ENCODE measurements around the gene ULK3.

The ULK3 gene

GRCh38 chr15:74889390-74889882 is 46.5 kb upstream of the ULK3 start (continued):
- TF ChIP-seq HIC1 (tag by site-specific recombination; IDR thresholded peaks at IDR 0.05) (no peak), ZNF555 (tag by site-specific recombination; conservative IDR thresholded peaks at IDR 0.05) (no peak), ZNF16 (tag by site-specific recombination; IDR thresholded peaks at IDR 0.05; ENCODE audit: low read depth) (no peak), SETDB1 (IDR thresholded peaks at IDR 0.05; ENCODE audit: insufficient read length, low read length) (no peak), BCL11B (tag by site-specific recombination; IDR thresholded peaks at IDR 0.05; ENCODE audit: low read depth) (no peak), ZNF768 (tag by site-specific recombination; IDR thresholded peaks at IDR 0.05) (no peak), ZNF148 (tag by site-specific recombination; IDR thresholded peaks at IDR 0.05; ENCODE audit: borderline replicate concordance) (no peak), ZSCAN5A (tag by site-specific recombination; IDR thresholded peaks at IDR 0.05) (0 out of 2 replicates have a peak, but pooled peaks have one; percentile 20), ZBTB48 (tag by site-specific recombination; IDR thresholded peaks at IDR 0.05) (no peak), ZBTB10 (tag by site-specific recombination; IDR thresholded peaks at IDR 0.05) (no peak), SP2 (tag by site-specific recombination; IDR thresholded peaks at IDR 0.05) (peak; percentile 73), ZNF366 (tag by site-specific recombination; conservative IDR thresholded peaks at IDR 0.05) (peak; percentile 59; the same call in 1 of the 2 replicates), ZNF660 (tag by site-specific recombination; IDR thresholded peaks at IDR 0.05) (no peak), SALL2 (tag by site-specific recombination; IDR thresholded peaks at IDR 0.05; ENCODE audit: borderline replicate concordance) (no peak), SCRT2 (tag by site-specific recombination; IDR thresholded peaks at IDR 0.05) (no peak), ZNF449 (tag by site-specific recombination; IDR thresholded peaks at IDR 0.05) (no peak), ZXDB (tag by site-specific recombination; IDR thresholded peaks at IDR 0.05) (no peak), ZNF514 (tag by site-specific recombination; IDR thresholded peaks at IDR 0.05) (no peak), ZBTB1 (tag by site-specific recombination; IDR thresholded peaks at IDR 0.05) (no peak), KLF7 (tag by site-specific recombination; IDR thresholded peaks at IDR 0.05; ENCODE audit: borderline replicate concordance) (no peak), ZNF184 (tag by site-specific recombination; IDR thresholded peaks at IDR 0.05) (no peak), ZNF280C (tag by site-specific recombination; IDR thresholded peaks at IDR 0.05) (no peak), ZNF280D (tag by site-specific recombination; IDR thresholded peaks at IDR 0.05) (no peak)
